Activated naive CD4-positive, alpha-beta T cell treated with anti-CD3 and anti-CD28 coated beads, Interleukin-2, amount 10 ng/mL, durations not matched to agents 7 days and 5 days (primary cell): Measurements from ENCODE around the gene CEP85L.

Source experiments
- CTCF ChIA-PET: fragments of 350-600 bp; sonication (Branson Sonifier 250); formaldehyde crosslinking; loops from one replicate; lab custom pipeline; 2021; ENCODE audit warnings: antibody characterized with exemption; lab: Charles Lee
- DNase-seq: peaks from one replicate; pipeline ENCODE4 v3.0.0-alpha.2; 2020
- H3K27ac Mint-ChIP-seq: one replicate; pipeline ENCODE4 v1.8.0; 2021; ENCODE audit warnings: mild to moderate bottlenecking, moderate library complexity, mixed read lengths
- H3K27me3 Mint-ChIP-seq: one replicate; pipeline ENCODE4 v1.8.0; 2021; ENCODE audit warnings: mild to moderate bottlenecking, mixed read lengths
- H3K36me3 Mint-ChIP-seq: one replicate; pipeline ENCODE4 v1.8.0; 2021; ENCODE audit warnings: mixed read lengths
- H3K4me1 Mint-ChIP-seq: one replicate; pipeline ENCODE4 v1.8.0; 2021; ENCODE audit warnings: mixed read lengths
- H3K4me3 Mint-ChIP-seq: one replicate; pipeline ENCODE4 v1.8.0; 2021; ENCODE audit warnings: mild to moderate bottlenecking, moderate library complexity, mixed read lengths
- H3K9me3 Mint-ChIP-seq: one replicate; pipeline ENCODE4 v1.8.0; 2021; ENCODE audit warnings: mixed read lengths

The CEP85L gene

DNA sequence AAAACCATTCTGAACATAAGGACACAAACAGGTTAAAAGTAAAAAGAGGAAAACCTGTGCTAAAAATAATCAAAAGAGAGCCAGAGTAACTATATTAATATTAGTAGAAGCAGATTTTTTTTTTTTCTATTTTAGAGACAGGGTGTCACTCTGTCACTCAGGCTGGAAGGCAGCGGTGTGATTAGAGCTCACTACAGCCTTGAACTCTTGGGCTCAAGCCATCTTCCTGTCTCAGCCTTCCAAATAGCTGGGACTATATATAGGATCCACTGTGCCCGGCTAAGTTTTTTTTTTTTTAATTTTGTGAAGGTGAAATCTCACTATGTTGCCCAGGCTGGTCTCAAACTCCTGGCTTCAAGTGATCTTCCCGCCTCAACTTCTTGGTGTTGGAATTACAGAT, 136.7 kb downstream of the CEP85L start:
- CTCF ChIA-PET, result interaction anchor here (1.3 kb wide), 1 partner anchor 228 kb away, joined by 3 read pairs; no protein-coding TSS in a partner anchor
- no peaks in the 10 kb centered on the region for H3K9me3 Mint-ChIP-seq
- H3K27me3 Mint-ChIP-seq, result no peaks in the 10 kb centered on the region
- no peak overlapping the region for H3K4me3 Mint-ChIP-seq
- no peak for DNase-seq
- H3K4me1 Mint-ChIP-seq, result peaks cover 3% of the 10 kb centered on the region
- peaks cover 21% of the 10 kb centered on the region for H3K36me3 Mint-ChIP-seq
- no peak overlapping the region for H3K27ac Mint-ChIP-seq

DNA sequence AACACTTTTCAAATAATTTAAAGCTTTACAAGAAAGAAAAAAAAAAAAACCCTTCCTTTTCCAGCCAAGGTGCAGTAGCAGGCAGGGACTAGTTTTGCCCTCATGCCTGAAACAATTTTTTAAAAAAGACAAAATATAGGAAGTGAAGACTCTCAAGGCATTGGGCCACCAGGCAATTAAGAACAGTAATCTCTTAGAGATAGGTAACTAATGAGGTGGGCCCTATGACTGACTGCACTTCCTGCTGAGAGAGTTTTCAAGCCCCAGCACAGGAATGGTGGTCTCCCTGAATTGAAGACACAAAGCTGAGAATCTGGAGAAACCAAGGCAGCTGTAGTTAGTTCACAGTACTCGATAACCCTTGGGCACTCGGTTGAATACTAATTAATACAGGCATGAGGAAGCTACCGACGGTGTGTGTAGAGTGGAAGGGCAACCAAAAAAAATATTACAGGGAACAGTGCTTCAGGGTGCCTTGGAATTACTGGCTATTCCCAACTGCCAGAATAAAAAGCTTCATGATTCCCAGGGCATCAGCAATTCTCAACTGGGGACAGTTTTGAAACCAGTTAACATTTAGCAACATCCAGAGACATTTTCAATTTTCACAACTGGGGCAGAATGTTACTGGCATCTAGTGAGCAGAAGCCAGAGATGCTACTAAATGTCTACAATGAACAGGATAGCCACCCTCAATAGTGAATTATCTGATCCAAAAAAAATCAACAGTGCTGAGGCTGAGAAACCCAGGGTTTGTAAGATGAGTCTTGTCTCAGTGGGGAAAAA, 139.3 kb downstream of the CEP85L start:
- no peaks in the 10 kb centered on the region for H3K27me3 Mint-ChIP-seq
- H3K36me3 Mint-ChIP-seq, result peaks cover 6% of the 10 kb centered on the region
- H3K4me3 Mint-ChIP-seq, result no peak overlapping the region
- peaks cover 3% of the 10 kb centered on the region for H3K4me1 Mint-ChIP-seq
- DNase-seq, result no peak
- CTCF ChIA-PET, result interaction anchor here (0.6 to 0.7 kb wide), 2 partner anchors 33 to 537 kb away, joined by 3 read pairs; no protein-coding TSS in a partner anchor
- H3K27ac Mint-ChIP-seq, result no peak overlapping the region
- H3K9me3 Mint-ChIP-seq, result no peaks in the 10 kb centered on the region

DNA sequence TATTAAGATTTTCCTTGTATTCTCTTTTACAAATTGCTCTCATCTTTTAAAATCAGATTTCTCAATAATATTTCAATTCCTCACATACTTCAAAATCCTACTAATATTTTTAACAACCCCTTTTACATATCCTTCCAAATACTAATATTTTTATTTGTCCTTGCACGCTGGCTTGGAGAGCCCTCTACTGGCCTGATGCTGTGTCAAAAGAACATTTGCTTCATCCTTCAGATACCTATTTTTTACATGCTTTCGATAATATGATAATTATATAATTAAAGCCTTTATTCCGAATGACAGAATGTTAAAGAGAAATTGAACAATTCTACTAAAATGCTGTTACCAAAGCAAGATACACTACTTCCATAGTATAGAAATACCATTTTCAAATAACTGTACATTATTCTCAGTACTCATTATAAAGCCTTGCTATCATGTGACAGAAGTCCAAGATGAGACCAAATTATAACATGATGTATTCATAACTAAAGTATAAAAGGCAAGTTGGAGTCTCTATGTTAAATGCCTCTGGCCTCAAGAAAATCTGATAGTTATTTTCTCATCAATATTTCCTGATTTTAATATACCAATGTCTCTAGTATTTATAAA, 142.3 kb downstream of the CEP85L start:
- no peak overlapping the region for H3K4me3 Mint-ChIP-seq
- no peaks in the 10 kb centered on the region for H3K27me3 Mint-ChIP-seq
- DNase-seq, result no peak
- H3K27ac Mint-ChIP-seq, result no peak overlapping the region
- H3K4me1 Mint-ChIP-seq, result no peaks in the 10 kb centered on the region
- H3K36me3 Mint-ChIP-seq, result peaks cover 11% of the 10 kb centered on the region
- CTCF ChIA-PET, result no interaction called here
- no peaks in the 10 kb centered on the region for H3K9me3 Mint-ChIP-seq

DNA sequence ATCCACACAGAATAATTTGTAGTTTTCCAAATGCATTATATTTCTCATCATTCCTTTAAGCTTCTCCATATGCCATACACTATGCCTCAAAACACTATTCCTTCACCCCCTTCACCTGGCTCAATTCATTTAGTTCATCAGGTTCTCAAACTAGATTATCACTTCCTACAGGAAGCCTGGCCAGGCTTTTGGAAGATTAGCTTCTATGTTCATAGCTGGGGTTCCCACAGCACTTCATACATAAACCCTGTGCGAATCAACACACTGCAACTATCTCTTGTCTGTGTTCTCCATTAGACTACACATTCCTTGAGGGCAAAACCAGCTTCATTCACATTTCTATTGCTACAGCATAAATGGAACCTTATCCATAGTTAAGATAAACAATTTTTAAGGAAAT, 143.8 kb downstream of the CEP85L start:
- Mint-ChIP-seq H3K27ac (no peak overlapping the region), H3K4me3 (no peak overlapping the region), H3K36me3 (peaks cover 20% of the 10 kb centered on the region), H3K4me1 (no peaks in the 10 kb centered on the region), H3K27me3 (no peaks in the 10 kb centered on the region), H3K9me3 (peaks cover 2% of the 10 kb centered on the region)
- DNase-seq, result no peak
- CTCF ChIA-PET, result no interaction called here

DNA sequence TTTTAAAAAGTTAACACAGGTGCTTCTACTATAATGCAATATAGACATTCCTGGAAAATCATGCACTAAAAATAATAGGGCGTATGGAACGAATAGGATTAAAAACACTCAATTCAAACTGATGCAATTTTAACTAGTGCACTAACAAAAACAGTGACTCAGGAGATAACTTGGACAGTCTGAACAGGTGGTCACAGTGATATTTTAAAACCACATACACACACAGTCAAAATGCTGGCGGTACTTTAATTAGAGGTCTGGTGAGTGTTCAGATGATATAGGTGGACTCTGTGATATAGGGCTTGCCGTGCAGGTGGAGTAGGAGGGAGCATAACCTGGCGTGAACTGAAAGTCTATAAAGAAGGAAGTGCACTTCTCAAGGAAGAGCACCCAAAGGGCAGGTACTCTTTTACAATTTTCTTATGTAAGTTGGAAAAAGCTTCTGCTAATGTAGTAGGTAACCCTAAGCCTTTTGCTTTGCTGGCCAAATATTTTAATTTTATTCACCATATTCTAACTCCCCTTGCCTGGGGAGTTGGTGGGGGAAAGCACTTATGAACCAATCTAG, 145.2 kb downstream of the CEP85L start:
- Mint-ChIP-seq H3K36me3 (peaks cover 33% of the 10 kb centered on the region), H3K9me3 (peaks cover 5% of the 10 kb centered on the region), H3K4me3 (no peak overlapping the region), H3K27me3 (no peaks in the 10 kb centered on the region), H3K4me1 (no peaks in the 10 kb centered on the region), H3K27ac (peak overlapping the region; percentile 15)
- CTCF ChIA-PET, result no interaction called here
- DNase-seq, result no peak

DNA sequence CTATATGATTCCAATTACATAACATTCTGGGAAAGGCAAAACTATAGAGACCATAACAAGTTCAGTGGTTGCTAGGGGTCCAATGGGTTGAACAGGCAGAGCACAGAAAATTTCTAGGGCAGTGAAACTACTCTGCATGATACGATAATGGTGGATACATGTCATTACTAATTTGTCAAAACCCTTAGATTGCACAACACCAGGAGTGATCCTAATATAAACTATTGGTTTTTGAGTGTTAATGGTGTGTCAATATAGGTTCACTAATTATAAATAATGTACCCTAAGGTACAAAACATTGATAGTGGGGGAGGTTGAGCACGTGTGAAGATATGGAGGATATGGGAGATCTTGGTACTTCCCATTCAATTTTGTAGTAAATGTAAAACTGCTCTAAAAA, 145.7 kb downstream of the CEP85L start:
- H3K36me3 Mint-ChIP-seq, result peaks cover 38% of the 10 kb centered on the region
- H3K4me1 Mint-ChIP-seq, result no peaks in the 10 kb centered on the region
- DNase-seq, result no peak
- H3K4me3 Mint-ChIP-seq, result no peak overlapping the region
- H3K27ac Mint-ChIP-seq, result no peak overlapping the region
- no peaks in the 10 kb centered on the region for H3K27me3 Mint-ChIP-seq
- CTCF ChIA-PET, result no interaction called here
- H3K9me3 Mint-ChIP-seq, result peaks cover 10% of the 10 kb centered on the region

DNA sequence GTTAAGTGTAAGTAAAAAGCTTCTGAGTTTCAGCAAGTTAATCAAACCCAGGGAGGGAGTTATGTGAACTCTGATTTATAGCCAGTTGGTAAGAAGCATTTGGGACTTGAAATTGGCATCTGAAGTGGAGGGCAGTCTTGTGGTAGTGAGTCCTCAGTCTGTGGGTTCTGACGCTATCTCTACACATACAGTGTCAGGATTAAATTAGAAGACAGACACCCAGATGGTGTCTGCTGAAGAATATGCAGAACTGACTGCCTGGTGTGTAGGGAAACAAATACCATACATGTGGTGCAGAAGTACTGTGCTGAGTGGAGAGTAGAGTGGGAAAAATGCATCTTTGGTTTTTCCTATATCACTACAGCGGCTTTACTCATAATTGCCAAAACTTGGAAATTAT, 146.8 kb downstream of the CEP85L start:
- CTCF ChIA-PET, result no interaction called here
- Mint-ChIP-seq H3K27ac (no peak overlapping the region), H3K27me3 (no peaks in the 10 kb centered on the region), H3K4me1 (no peaks in the 10 kb centered on the region), H3K4me3 (no peak overlapping the region), H3K9me3 (peaks cover 12% of the 10 kb centered on the region), H3K36me3 (peaks cover 42% of the 10 kb centered on the region)
- DNase-seq, result no peak

DNA sequence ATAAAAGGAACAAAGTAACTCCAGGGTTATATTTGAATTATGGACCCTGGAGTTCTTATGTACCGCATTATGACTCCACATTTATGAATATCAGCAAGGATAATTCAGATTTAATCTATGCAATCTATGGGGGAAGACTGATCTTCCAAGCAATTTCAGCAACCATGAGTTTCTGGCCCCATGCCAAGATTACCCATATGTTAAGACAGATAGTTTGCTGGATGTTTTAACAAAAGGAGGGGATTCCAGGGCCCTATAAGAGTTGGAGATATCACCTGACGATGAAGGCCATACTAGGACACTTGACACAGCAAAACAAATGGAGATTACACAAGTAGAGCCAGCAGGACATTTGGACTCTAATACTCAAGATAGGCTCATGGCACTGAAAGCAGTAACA, 149.2 kb downstream of the CEP85L start:
- no peak for DNase-seq
- Mint-ChIP-seq H3K27ac (no peak overlapping the region), H3K4me3 (no peak overlapping the region), H3K36me3 (peaks cover 47% of the 10 kb centered on the region), H3K4me1 (no peaks in the 10 kb centered on the region), H3K9me3 (peaks cover 12% of the 10 kb centered on the region), H3K27me3 (no peaks in the 10 kb centered on the region)
- CTCF ChIA-PET, result no interaction called here

DNA sequence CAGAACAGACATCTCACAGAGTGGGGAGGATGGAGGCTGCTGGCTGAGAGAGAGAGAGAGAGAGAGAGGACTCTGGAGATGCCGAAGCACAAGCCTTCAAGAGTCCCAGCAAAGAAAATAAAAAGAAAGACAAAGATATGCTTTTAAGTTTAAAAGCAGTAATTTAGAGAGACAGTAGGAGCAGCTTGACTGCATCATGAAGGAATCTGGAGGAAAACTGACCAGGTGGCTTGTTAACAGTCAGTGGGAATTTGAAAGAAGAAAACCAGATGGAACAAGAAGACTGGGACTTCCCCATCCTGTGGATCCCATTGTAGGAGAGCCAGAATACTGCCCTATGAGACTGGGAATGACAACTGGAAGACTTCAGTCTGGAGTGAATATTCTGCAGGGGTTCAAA, 149.6 kb downstream of the CEP85L start:
- Mint-ChIP-seq H3K27me3 (no peaks in the 10 kb centered on the region), H3K4me3 (no peak overlapping the region), H3K9me3 (peaks cover 12% of the 10 kb centered on the region), H3K27ac (no peak overlapping the region), H3K4me1 (no peaks in the 10 kb centered on the region), H3K36me3 (peaks cover 50% of the 10 kb centered on the region)
- DNase-seq, result no peak
- CTCF ChIA-PET, result no interaction called here

DNA sequence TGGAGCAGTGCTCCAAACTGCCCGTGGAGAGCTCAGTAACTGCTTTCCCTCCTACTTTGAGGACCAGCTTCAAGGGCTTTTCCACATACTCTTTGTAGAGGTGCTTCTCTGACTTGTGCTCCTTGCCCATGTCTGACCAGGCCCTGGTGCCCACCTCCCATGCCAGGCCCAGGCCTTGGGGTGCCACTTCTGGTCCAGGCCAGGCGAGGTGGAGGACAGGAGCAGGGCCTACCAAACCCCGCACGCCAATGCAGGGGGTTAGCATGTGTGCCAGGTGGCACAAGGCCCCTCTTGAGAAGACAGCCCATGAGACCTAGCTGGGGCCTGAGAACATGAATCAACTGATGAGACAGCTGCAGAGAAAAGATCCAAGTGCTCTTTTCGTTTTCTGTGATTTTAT, 150.3 kb downstream of the CEP85L start:
- H3K36me3 Mint-ChIP-seq, result peaks cover 53% of the 10 kb centered on the region
- no peak overlapping the region for H3K4me3 Mint-ChIP-seq
- H3K27ac Mint-ChIP-seq, result peak overlapping the region; percentile 58

DNA sequence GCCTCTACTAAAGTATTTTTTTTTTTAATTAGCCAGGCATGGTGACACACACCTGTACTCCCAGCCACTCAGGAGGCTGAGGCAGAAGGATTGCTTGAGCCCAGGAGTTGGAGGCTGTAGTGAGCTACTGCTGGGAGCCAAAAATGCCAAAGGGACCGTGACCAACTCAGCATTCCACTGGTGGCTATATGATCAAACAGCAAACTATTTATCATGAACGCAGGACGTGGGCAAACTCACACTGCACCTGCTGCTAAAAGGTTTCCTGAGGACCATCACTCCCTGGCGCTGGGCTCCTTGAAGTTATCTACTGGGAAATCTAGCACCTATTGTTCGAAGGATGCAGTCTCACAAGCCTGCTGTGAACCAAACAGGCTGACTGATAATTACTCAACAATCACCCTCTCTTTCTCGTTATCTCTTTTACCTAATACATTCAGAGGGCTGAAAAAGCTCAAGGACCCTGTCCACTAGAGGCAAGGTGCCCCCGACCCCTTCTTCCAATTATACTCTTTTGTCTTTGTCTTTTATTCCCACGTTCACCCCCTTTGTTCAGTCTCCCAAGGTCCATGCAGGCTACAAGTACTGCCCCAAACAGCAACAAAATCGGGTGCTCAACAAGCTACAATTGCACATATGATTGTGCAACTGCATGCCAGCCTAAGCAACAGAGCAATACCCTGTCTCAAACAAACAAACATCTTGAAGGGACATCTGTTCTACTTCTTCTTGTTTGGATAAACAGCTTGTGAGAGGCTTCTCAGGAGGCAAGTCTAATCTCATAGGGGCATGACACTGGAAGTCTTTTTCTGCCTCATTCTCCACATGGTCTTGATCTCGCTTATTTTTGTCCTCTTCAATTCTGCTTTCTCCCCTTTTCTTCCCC, 151.0 kb downstream of the CEP85L start:
- Mint-ChIP-seq H3K36me3 (peaks cover 58% of the 10 kb centered on the region), H3K9me3 (peaks cover 12% of the 10 kb centered on the region), H3K4me1 (no peaks in the 10 kb centered on the region), H3K27ac (no peak overlapping the region), H3K27me3 (no peaks in the 10 kb centered on the region), H3K4me3 (no peak overlapping the region)
- CTCF ChIA-PET, result no interaction called here
- DNase-seq, result no peak

More for the DNA sequence above, 150.3 kb downstream of the CEP85L start:
- H3K4me1 Mint-ChIP-seq, result no peaks in the 10 kb centered on the region
- peaks cover 12% of the 10 kb centered on the region for H3K9me3 Mint-ChIP-seq
- H3K27me3 Mint-ChIP-seq, result no peaks in the 10 kb centered on the region
- DNase-seq, result no peak
- CTCF ChIA-PET, result no interaction called here

DNA sequence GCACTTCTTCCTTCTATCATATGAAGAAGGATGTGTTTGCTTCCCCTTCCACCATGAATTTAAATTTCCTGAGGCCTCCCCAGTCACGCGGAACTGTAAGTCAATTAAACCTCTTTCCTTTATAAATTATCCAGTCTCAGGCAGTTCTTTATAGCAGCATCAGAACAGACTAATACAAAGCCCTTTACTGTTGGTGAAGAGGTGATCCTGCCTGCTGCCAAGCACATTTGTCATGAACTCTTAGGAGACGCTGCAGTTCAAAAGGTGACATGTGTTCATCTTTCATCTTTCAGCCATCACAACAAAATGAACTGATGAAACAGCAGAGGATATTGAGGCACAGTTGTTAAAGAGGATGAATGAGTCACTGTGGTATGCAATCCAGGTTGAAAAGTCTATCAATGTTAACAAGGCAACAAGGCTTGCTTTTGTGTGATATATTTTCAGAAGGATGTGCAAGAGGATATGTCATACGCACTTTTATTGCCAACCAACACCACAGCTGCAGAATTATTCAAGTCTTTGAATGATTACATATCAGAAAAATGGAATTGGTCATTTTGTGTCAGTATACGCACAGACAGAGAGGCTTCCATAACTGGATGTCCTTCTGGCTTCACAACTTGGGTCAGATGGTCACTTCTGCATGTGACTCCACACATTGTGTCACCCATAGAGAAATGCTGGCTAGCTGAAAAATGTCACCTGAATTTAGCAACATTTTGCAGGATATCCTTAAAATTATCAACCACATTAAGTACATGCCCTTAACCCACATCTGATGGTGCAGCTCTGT, 155.7 kb downstream of the CEP85L start:
- no peak overlapping the region for H3K4me3 Mint-ChIP-seq
- H3K9me3 Mint-ChIP-seq, result peaks cover 2% of the 10 kb centered on the region
- no peaks in the 10 kb centered on the region for H3K4me1 Mint-ChIP-seq
- CTCF ChIA-PET, result no interaction called here
- peaks cover 57% of the 10 kb centered on the region for H3K36me3 Mint-ChIP-seq
- no peak for DNase-seq
- no peaks in the 10 kb centered on the region for H3K27me3 Mint-ChIP-seq
- no peak overlapping the region for H3K27ac Mint-ChIP-seq

DNA sequence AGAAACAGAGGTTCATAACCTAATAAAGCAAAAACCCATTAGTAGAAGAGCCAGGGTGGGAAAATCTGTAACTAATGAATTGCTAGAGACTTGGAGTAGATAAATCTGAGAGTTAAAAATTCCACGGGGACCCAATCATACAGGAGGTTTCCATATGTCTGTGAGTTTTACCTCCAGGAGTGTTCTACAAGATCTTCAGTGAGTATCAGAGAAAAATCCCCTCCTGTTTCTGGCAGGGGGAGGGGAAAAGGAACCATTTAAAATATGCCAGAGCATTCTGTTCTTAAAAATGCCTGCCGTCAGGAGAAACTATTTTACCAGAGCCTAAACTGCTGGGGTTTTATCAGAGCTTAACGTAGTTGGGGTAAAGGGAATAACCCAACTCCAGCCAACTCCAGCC, 157.3 kb downstream of the CEP85L start:
- H3K36me3 Mint-ChIP-seq, result peaks cover 67% of the 10 kb centered on the region
- no peak for DNase-seq
- H3K9me3 Mint-ChIP-seq, result peaks cover 12% of the 10 kb centered on the region
- no peaks in the 10 kb centered on the region for H3K4me1 Mint-ChIP-seq
- no peaks in the 10 kb centered on the region for H3K27me3 Mint-ChIP-seq
- H3K27ac Mint-ChIP-seq, result no peak overlapping the region
- no peak overlapping the region for H3K4me3 Mint-ChIP-seq
- CTCF ChIA-PET, result interaction anchor here (1.2 kb wide), 1 partner anchor 9 kb away, joined by 3 read pairs; no protein-coding TSS in a partner anchor
